GM12878 (cell line): ENCODE data around the gene DMKN. TPM values are rescaled to one million over a fixed set of nuclear protein-coding genes. Genes with fewer than 3 reads are reported as not detected.
A peak's percentile ranks its signal among the peaks of the same experiment; 100 is the strongest.

Experiments used
- ATAC-seq: fragments of 200-7000 bp; cut with Tn5 transposase; 3 replicates; pipeline ENCODE4 v1.9.1; 2020; ENCODE audit warnings: mild to moderate bottlenecking, moderate library complexity
- BruUV-seq: library from RNA; stranded (reverse); fragments of 400-500 nt; replicated peaks from 2 replicates; lab custom pipeline; 2021; lab: Mats Ljungman, UMichigan
- CTCF ChIA-PET: fragments of 300-600 bp; sonication (Branson Sonifier 250); formaldehyde crosslinking; extraction: SDS; loops from one replicate; lab custom pipeline; 2021; ENCODE audit warnings: inconsistent platforms; lab: Yijun Ruan, JAX
- POLR2A ChIA-PET: fragments of 350-600 bp; formaldehyde crosslinking; extraction: SDS; loops from one replicate; lab custom pipeline; 2021; ENCODE audit warnings: inconsistent platforms; lab: Charles Lee
- RAD21 ChIA-PET: fragments of 300-600 bp; sonication (Branson Sonifier 250); formaldehyde crosslinking; loops from one replicate; lab custom pipeline; 2023; ENCODE audit warnings: antibody characterized with exemption; ENCODE audit not compliant: unreplicated experiment; lab: Charles Lee
- SMC1A ChIA-PET: fragments of 300-600 bp; sonication (Branson Sonifier 250); formaldehyde crosslinking; loops from one replicate; lab custom pipeline; 2023; ENCODE audit not compliant: unreplicated experiment, uncharacterized antibody; lab: Charles Lee
- DNase-seq: peaks from one replicate; pipeline ENCODE4 v3.0.0-alpha.2; 2011; ENCODE audit warnings: low read depth, low spot score
- FAIRE-seq: peaks from 3 replicates; lab custom pipeline; 2011; peaks lifted over from hg19 to GRCh38; lab: Jason Lieb, UNC
- H2AFZ ChIP-seq: 2 replicates; pipeline ENCODE4 v1.6.0; 2011; ENCODE audit warnings: low read depth, low read length, control low read depth; ENCODE audit not compliant: control insufficient read depth
- H3K27ac ChIP-seq: 2 replicates; pipeline ENCODE4 v1.5.1; 2011; ENCODE audit warnings: control low read depth; ENCODE audit not compliant: control insufficient read depth, insufficient read depth
- H3K27me3 ChIP-seq, 2 experiments: replicated peaks in 1 of 2; 2 replicates each; pipeline versions ENCODE4 v1.6.0 to v1.6.1; 2011; ENCODE audit warnings: low read length in 1 of 2; ENCODE audit not compliant: control insufficient read depth in 2 of 2, insufficient read depth in 2 of 2
- H3K36me3 ChIP-seq, 2 experiments: 2 replicates each; pipeline ENCODE4 v1.5.1; 2011; ENCODE audit warnings: low read length in 1 of 2; ENCODE audit not compliant: control insufficient read depth in 2 of 2, insufficient read depth in 2 of 2
- H3K4me1 ChIP-seq: 2 replicates; pipeline ENCODE4 v1.6.1; 2011; ENCODE audit warnings: mild to moderate bottlenecking, low read length, moderate library complexity, mixed read lengths; ENCODE audit not compliant: control insufficient read depth, insufficient read depth
- H3K4me2 ChIP-seq: 2 replicates; pipeline ENCODE4 v1.6.0; 2011; ENCODE audit warnings: control low read depth; ENCODE audit not compliant: control insufficient read depth, insufficient read depth
- H3K4me3 ChIP-seq: fragments of 200-600 bp; sonication (generic); 2 replicates; pipeline ENCODE4 v1.5.1; 2016
- H3K79me2 ChIP-seq: 2 replicates; pipeline ENCODE4 v1.6.0; 2011; ENCODE audit warnings: low read length; ENCODE audit not compliant: control insufficient read depth, insufficient read depth
- H3K9ac ChIP-seq: 2 replicates; pipeline ENCODE4 v1.8.0; 2011; ENCODE audit warnings: low read length, control low read depth, mixed read lengths; ENCODE audit not compliant: control insufficient read depth, insufficient read depth
- H3K9me3 ChIP-seq: replicated peaks from 3 replicates; pipeline ENCODE4 v1.5.1; 2011; ENCODE audit warnings: mild to moderate bottlenecking, low read length; ENCODE audit not compliant: control insufficient read depth, insufficient read depth
- H4K20me1 ChIP-seq: 2 replicates; pipeline ENCODE4 v1.6.0; 2011; ENCODE audit not compliant: control insufficient read depth, insufficient read depth
- CBX3 ChIP-seq: fragments of 200-600 bp; sonication (generic); IDR thresholded peaks from 2 replicates; pipeline ENCODE4 v1.6.1; 2016; ENCODE audit warnings: low read depth, borderline replicate concordance
- EED ChIP-seq: sonication (generic); IDR thresholded peaks from 2 replicates; pipeline ENCODE4 v1.6.1; 2016; ENCODE audit warnings: antibody characterized with exemption, low read depth
- IKZF1 ChIP-seq: fragments of 450-650 bp; conservative IDR thresholded peaks from 2 replicates; pipeline ENCODE4 v1.6.1; 2017; ENCODE audit warnings: antibody characterized with exemption, mild to moderate bottlenecking
- IKZF2 ChIP-seq, 2 experiments: fragments of 450-650 bp; IDR thresholded peaks; 2 replicates each; pipeline ENCODE4 v1.6.1; 2017; ENCODE audit warnings: mild to moderate bottlenecking in 2 of 2, moderate library complexity in 2 of 2
- JUND ChIP-seq: IDR thresholded peaks from 2 replicates; pipeline ENCODE4 v1.6.1; 2012; ENCODE audit warnings: low read depth, mild to moderate bottlenecking, low read length, improper control_type of control experiment, moderate library complexity
- NFYA ChIP-seq: IDR thresholded peaks from 2 replicates; pipeline ENCODE4 v1.6.1; 2011; ENCODE audit warnings: low read depth, mild to moderate bottlenecking, low read length, improper control_type of control experiment, borderline replicate concordance
- RAD21 ChIP-seq: IDR thresholded peaks from 2 replicates; pipeline ENCODE4 v1.6.1; 2011; ENCODE audit warnings: mild to moderate bottlenecking, low read depth, low read length, moderate library complexity; ENCODE audit not compliant: insufficient read depth
- REST ChIP-seq: IDR thresholded peaks from 2 replicates; pipeline ENCODE4 v1.6.1; 2012; ENCODE audit warnings: mild to moderate bottlenecking, low read depth, low read length
- SKIL ChIP-seq: fragments of 450-650 bp; IDR thresholded peaks from 2 replicates; pipeline ENCODE4 v1.6.1; 2017; ENCODE audit warnings: mild to moderate bottlenecking, low read depth, inconsistent platforms; ENCODE audit not compliant: poor library complexity, severe bottlenecking
- SUPT20H ChIP-seq: IDR thresholded peaks from 2 replicates; pipeline ENCODE4 v1.6.1; 2011; ENCODE audit warnings: low read depth, mild to moderate bottlenecking, low read length, moderate library complexity, borderline replicate concordance; ENCODE audit not compliant: control insufficient read depth
- TARDBP ChIP-seq: IDR thresholded peaks from 2 replicates; pipeline ENCODE4 v1.6.1; 2016; ENCODE audit warnings: borderline replicate concordance
- WGBS: methylation state at CpG from one replicate; pipeline ENCODE4 v1.1.6; 2016; ENCODE audit warnings: low lambda C conversion rate; ENCODE audit not compliant: insufficient replicate concordance, insufficient coverage; ENCODE audit errors: missing lambda C conversion rate; 5-methylcytosine and 5-hydroxymethylcytosine counted together
- in situ Hi-C: fragments of 300-500 bp; cut with MboI; formaldehyde crosslinking; loops from 9 replicates; pipeline ENCODE4 v1.14.3; 2018; ENCODE audit warnings: mixed read lengths
- intact Hi-C: fragments of 100-400 bp; cut with micrococcal nuclease; formaldehyde crosslinking; loops from one replicate; pipeline ENCODE4 v1.14.2; 2022; ENCODE audit not compliant: unreplicated experiment
- polyA plus RNA-seq, 11 experiments: library from polyadenylated mRNA; depleted of rRNA in 4 of 11; unstranded in 6 of 11; stranded (reverse) in 5 of 11; fragments of >200 nt; fragmentation: Nextera tagmentation in 4 of 11; fragmentation: Illumina TruSeq in 1 of 11; extraction: Ambion mirVana in 4 of 11; extraction: Trizol in 1 of 11; gene quantifications; 1 replicate in 1 of 11; 2 replicates in 10 of 11; pipeline versions ENCODE4 v1.2.1 to v1.2.3, GENCODE V29; 2011 to 2016; ENCODE audit warnings: inconsistent platforms in 2 of 11, missing spikeins in 2 of 11, low read depth in 1 of 11
- total RNA-seq, 4 experiments: library from RNA; depleted of rRNA in 3 of 4; stranded (reverse); fragments of >200 nt in 3 of 4; fragmentation: Illumina TruSeq in 1 of 4; extraction: Trizol in 1 of 4; gene quantifications; 2 replicates each; pipeline versions ENCODE4 v1.2.1 to v1.2.3, GENCODE V29; 2013 to 2021

DMKN gene
- total and polyA plus RNA-seq, 10 of the 15 experiments (the other 5 are each of a cell fraction or from before 2014, with no cell fraction given), result 36.4 to 114 (median 58.6) TPM

GRCh38 chr19:35546532-35546931, 33.1 kb upstream of the DMKN start:
- POLR2A ChIA-PET, result interaction anchor here (1.0 kb wide), 1 partner anchor 102 kb away, joined by 3 read pairs; the partner anchor contains the start of gene COX6B1
- H3K79me2 ChIP-seq, result peaks cover 18% of the 10 kb centered on the region
- ATAC-seq (no peak), FAIRE-seq (no peak), DNase-seq (no peak)
- TF ChIP-seq SKIL (no peak), EED (peak; percentile 28; the same call in 1 of the 2 replicates), NFYA (no peak), IKZF1 (peak; percentile 39; the same call in 1 of the 2 replicates), CBX3 (no peak), REST (no peak), RAD21 (no peak), TARDBP (no peak), JUND (no peak), SUPT20H (no peak), IKZF2 (IDR thresholded peaks at IDR 0.05) (0 out of 4 replicates have a peak, but pooled peaks of 1 of the 2 experiments have one; percentile 24)
- 0 out of 2 replicates have a peak overlapping the region, but pooled peaks have one; percentile 28 for H2AFZ ChIP-seq
- RAD21 ChIA-PET, result interaction anchor here (1.4 kb wide), 1 partner anchor 36 kb away, joined by 3 read pairs; no protein-coding TSS in a partner anchor
- H3K9ac ChIP-seq, result peak overlapping the region; percentile 97
- in situ Hi-C loops, result no loop called here
- intact Hi-C loops, result loop anchor here (5.0 kb wide), 2 partner anchors 66 to 386 kb away; partner anchors contain the start of gene HAUS5
- H3K36me3 ChIP-seq, result peaks cover 0 to 2% of the 10 kb centered on the region in 2 experiments; a peak in 2 of 4 replicates
- no peaks in the 10 kb centered on the region for H3K9me3 ChIP-seq
- WGBS, result 72% methylated on average over 8 of the region's 8 CpGs
- BruUV-seq, result TSS peak; percentile 77
- H3K4me1 ChIP-seq, result peaks cover 17% of the 10 kb centered on the region
- CTCF ChIA-PET, result interaction anchor here (0.6 to 4.7 kb wide), 5 partner anchors 17 to 384 kb away, joined by 3 to 63 read pairs (median 19); partner anchors contain the start of gene ATP4A
- no peaks in the 10 kb centered on the region for H4K20me1 ChIP-seq
- H3K4me3 ChIP-seq, result peak overlapping the region; percentile 77
- H3K27me3 ChIP-seq, result no peaks in the 10 kb centered on the region
- peak overlapping the region; percentile 91 for H3K4me2 ChIP-seq
- peak overlapping the region; percentile 86 for H3K27ac ChIP-seq
- SMC1A ChIA-PET, result interaction anchor here (0.5 kb wide), 1 partner anchor 193 kb away, joined by 3 read pairs; no protein-coding TSS in a partner anchor
